GM21723 (cell line): ENCODE data around the gene MTHFD1.
"Not testable (repeated sequence)": the region's sequence is repeated elsewhere in the genome, so short reads cannot be mapped to it uniquely, and the experiment has no call there.

ENCODE experiments used
- ATAC-seq: cut with Tn5 transposase; IDR thresholded peaks from one replicate; pipeline ENCODE4 v1.9.1; 2021; ENCODE audit warnings: mild to moderate bottlenecking, moderate library complexity; ENCODE audit not compliant: unreplicated experiment

Gene MTHFD1

DNA sequence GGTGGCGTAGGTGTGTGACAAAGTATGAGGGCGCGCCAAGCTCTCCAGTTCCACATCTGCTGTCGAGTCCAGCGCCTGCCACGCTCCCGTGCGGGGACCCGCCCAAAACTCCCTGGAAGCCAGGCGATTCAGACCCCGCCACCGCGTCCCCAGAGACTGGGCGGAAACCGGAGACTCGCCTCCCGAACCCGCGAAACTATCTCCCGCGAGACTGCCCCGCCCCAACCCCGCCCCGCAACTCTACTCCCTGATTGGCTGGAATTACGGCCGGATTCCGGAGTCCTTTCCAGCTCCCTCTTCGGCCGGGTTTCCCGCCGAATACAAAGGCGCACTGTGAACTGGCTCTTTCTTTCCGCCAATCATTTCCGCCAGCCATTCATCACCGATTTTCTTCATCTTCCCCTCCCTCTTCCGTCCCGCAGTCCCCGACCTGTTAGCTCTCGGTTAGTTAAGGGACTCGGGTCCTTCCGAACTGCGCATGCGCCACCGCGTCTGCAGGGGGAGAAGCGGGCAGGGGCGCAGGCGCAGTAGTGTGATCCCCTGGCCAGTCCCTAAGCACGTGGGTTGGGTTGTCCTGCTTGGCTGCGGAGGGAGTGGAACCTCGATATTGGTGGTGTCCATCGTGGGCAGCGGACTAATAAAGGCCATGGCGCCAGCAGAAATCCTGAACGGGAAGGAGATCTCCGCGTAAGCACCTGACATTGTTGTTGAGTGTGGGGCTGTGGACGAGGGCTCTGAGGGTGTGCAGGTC is at the start of gene MTHFD1:
MTHFD1 (plus strand) TSS at position 572 of the 751 bp plus-strand sequence; CDS start at position 647, 75 bp downstream.
- ATAC-seq: peak; percentile 80

DNA sequence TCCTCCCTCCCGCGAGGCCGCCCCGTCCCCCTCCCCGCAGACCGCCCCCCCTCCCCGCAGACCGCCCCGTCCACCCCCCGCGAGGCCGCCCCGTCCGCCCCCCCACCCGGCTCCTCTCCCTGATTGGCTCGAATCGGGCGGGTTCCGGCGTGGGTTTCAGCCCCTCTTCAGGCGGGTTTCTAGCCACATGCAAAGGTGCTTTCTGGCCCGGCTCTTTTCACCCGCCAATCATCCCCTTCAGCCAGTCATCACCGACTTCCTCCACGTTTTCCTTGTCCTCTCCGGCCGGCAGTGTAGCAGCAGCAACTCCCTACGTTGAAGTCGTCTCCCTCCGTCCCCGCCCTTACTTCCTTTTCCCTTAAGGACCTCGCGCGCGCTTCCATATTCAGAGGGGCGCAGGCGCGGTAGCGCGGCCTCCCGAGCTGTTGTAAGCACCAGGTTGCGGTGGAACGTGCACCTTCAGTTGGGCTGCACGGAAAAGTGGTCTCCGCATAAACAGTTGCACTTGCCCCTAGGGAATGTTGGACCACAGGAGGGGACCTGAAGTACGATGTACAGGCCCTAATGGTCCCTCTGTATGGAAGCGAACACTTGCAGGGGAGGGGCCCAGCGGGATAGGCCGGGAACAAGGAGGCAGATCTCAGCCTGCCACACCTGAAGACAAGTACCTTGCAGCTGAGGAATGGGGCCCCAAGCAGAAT is 49.4 kb upstream of the MTHFD1 start:
- peak; percentile 90 for ATAC-seq

DNA sequence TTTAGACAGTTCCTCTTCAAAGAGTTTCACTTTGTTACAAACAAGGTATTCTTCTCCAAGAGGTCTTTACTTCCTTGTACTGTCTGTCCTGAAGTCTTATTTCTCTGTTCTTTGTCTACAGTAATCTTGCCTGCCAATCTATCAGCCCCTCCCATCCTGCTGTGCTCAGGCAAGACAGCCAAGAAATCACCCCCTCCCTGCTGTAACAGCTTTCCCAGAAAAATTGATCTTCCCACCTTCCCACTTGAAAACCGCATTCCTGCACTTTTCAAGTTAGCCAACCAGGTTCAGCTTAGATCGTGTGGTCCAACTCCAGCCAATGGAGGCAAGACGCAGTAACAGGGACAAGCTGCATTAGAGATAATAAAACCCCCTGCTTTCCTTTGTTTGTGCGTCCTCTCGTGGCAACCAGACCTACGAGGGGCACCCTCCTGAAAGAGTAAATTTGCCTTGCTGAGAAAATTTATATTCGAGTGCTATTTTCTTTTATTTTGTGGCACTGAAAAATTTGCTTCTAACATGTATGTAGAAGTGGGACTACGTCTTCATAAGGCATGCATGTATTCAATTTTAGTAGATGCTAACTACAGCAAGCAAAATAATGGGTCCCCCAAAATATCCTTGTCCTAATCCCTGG is 47.5 kb upstream of the MTHFD1 start:
- no peak for ATAC-seq

DNA sequence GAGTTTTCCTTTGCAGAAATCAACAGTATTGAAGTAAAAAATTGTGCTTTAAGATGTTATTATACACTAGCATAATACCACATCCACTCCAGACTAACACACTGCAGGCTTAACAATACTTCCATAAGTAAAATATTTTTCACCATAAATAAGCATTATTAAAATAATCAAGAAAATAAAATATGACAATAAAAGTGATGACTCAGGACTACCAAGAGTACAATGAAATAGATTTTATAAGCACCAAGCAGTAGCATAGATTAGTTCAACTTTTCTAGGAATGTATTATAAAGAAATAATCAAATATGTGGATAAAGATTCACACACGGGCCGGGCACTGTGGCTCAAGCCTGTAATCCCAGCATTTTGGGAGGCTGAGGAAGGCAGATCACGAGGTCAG is 40.4 kb upstream of the MTHFD1 start:
- no peak for ATAC-seq

DNA sequence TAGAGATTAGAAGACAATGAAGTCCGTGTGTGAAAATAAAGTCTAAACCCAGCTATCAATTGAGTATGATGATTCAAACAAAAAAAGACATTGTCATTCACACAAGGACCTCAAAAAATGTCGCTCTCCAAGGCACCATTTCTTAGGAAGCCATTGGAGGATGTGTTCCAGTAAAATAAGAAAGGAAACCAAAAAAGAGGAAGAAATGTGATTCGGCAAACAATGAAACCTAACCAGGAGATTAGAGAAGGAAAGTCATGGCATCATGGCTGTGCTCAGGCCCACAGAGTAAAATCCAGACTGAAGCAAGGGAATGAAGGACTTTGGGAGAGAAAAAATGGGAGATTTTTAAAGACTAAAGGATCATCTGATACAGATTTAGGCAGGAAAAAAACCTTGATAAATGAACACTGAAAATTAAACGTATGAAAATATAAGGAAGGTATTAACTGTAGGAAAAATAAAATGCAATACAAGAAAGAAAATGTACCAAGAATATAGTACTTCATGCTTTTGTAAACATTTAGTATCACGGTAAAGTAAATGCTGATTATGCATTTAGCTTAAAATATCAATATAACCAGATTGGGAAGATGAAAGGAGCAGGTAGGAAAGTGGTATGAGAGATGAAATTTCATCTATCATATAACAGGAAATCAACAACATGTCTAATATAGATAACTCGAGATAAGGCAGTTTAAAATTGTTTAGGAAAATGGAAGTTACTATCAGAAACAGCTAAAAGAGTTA is 38.2 kb upstream of the MTHFD1 start:
- ATAC-seq: no peak

DNA sequence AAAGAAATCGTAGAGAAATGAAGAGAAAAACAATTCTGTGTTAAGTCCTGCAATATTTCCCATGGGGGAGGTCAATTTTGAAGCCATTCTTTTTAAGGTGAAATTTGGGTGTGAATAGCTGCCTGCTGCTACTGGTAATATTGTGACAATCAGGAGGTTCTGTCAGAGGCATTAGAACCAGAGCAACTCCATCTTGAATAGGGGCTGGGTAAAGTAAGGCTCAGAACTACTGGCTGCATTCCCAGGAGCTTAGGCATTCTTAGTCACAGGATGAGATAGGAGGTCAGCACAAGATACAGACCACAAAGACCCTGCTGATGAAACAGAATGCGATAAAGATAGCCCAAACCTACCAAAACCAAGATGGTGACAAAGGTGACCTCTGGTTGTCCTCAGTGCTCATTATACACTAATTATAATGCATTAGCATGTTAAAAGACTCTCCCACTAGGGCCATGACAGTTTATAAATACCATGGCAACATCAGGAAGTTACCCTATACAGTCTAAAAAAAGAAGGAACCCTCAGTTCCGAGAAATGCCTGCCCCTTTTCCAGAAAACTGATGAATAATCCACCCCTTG is 24.8 kb upstream of the MTHFD1 start:
- no peak for ATAC-seq

DNA sequence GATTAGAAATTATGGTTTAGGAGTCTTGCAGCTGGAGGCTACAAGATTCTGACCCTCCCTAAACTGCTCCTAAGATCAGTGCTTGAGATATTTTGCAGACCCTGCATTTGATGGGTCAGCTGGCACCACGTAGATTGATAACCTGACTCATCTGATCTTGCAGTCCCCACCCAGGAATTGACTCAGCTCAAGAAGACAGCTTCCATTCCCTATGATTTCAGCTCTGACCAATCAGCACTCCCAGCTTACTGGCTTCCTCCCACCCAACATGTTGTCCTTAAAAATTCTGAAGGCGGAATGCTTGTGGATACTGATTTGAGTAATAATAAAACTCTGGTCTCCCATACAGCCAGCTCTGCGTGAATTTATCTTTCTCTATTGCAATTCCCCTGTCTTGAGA is 23.2 kb upstream of the MTHFD1 start:
- no peak for ATAC-seq

DNA sequence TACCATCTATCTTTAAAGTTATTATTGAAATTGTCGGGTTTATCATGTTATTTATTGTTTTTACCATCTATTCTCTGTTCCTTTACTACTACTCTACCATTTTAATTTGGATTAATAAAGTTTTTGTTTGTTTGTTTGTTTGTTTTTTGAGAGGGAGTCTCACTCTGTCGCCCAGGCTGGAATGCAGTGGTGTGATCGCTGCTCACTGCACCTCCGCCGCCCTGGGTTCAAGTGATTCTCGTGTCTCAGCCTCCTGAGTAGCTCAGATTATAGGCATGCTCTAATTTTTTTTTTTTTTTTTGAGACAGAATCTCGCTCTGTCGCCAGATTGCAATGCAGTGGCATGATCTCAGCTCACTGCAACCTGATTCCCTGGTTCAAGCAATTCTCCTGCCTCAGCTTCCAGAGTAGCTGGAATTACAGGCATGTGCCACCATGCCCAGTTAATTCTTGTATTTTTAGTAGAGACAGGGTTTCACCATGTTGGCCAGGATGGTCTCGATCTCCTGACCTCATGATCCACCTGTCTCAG is 22.7 kb upstream of the MTHFD1 start:
- ATAC-seq: not testable (repeated sequence)

DNA sequence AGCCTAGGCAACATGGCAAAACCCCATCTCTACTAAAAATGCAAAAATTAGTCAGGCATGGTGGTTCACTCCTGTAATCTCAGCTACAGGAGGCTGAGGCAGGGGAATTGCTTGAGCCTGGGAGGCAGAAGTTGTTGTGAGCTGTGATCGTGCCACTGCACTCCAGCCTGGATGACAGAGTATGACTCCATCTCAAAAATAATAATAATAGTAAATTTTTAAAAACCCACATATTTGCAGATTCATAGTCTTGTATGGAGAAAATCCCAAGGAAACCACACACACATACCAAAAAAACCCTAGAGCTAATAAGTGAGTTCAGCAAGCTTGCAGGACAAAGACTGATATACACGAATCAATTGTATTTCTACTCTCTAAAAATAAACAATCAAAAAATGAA is 19.0 kb upstream of the MTHFD1 start:
- no peak for ATAC-seq

DNA sequence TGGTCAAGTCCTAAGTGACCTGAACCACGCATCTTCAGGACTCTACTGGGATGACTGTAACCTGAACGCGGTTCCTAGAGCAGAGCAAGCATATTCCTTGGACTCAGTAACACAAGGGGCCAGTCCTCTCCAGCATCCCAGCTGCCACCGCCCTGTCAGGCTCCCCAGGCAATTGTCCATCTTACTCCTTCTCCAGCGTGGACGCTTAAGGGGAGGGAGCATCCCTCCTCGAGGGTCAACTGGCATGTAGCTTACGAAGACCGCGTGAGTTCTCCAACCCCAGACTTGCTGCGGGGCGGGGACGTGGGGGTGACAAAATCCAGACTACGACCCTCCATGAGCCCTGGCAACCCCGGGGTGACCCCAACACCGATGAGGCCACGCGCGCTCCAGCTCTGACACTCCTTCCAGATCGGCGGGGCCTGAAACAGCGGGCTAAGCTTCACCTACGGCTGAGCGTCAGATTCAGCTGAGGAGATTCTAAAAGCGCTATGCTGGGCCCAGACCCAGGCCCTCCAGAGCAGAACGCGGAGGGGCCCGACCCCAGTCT is 846 bp upstream of the MTHFD1 start:
- peak; percentile 7 for ATAC-seq

DNA sequence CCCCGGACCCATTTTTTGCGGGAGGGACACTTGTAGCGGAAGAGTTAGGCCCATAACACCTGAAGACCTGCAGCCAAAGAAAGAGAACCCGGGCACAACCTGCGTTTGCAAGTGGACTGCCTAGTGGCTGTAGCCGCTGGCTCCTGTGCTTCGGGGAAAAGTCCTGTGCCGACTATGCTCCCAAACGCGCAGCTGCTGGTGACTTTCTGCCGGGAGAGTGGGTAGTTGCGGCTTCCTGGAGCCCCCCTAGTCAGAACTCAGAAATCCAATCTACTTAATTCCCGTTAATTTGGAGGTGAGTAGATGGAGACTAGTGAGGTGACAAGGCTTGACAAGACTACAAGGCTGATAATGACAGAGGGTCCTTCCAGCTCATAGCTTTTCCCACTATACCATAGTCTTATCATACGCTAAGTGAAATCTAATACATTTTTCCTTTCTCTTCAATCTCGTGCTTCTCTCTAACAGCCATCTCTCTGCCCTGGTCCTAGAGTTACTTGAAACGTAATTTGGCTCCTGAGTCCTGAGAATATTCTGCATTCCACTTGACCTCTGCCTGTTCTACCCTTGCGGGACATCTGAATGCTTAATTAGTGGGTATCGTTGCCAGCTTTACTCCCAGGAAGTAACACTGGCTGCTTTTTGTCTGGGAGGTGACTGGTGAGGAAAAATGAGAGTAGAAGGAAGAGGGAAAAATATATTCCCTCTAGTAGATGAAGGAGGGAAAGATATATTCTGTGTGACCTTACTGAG is 556 bp downstream of the MTHFD1 start:
- ATAC-seq: peak; percentile 14

DNA sequence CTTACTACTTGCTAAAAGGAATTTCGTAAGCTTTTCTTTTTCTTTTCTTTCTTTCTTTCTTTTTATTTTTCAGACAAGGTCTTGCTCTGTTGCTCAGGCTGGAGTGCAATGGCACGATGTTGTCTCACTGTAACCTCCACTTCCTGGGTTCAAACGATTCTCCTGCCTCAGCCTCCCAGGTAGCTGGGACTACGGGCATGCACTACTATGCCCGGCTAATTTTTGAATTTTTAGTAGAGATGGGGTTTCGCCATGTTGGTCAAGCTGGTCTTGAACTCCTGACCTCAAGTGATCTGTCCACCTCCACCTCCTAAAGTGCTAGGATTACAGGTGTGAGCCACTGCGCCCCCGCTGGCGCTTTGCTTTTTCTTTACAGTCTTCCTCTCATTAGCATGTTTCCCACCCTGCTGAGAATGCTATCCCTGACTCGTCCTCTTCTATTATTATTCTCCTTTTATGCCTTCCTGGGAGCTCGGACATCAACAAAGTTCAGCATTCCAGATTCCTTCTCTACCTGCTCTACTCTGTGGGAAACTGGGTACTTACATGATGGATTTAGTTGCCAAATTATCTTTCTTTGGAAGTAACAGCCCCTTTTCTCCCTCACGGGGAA is 3.1 kb downstream of the MTHFD1 start:
- ATAC-seq: no peak

DNA sequence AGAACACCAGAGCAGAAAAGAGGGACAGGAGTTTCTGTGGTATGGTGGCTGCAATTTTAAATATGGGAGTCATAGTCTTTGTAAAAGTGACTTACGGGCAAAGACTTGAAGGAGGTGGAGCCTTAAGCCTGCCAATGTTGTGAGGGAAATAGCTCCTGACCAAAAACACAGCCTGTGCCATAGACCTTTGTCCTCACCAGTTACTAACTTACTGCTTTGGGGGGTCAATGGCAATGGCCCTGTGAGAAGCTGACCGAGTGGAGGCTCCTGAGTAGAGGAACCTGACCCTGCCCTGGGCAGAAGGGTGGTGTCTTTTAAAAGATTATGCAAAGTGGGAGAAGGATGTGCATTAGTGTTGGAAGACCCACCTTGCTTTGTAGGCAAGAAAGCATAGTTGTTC is 3.8 kb downstream of the MTHFD1 start:
- ATAC-seq: no peak

DNA sequence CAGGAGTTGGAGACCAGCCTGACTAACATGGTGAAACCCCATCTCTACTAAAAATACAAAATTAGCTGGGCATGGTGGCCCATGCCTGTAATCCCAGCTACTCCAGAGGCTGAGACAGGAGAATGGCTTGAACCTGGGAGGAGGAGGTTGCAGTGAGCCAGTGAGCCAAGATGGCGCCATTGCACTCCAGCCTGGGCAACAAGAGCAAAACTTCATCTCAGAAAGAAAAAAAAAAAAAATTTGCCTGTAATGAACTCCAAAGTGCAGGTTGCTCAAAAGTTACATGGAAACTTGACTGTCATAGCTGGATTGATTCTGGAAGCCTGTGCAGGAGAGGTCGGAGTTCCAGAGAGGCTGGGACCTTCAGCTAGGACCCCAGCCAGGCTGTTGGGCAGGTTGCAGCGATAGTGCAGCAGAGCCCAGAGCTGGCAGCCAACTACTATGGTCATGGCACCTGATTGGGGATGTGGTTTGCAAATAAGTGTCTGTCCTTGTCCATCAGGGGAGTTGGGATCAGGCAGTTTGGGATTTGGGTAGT is 5.1 kb downstream of the MTHFD1 start:
- ATAC-seq: not testable (repeated sequence)

DNA sequence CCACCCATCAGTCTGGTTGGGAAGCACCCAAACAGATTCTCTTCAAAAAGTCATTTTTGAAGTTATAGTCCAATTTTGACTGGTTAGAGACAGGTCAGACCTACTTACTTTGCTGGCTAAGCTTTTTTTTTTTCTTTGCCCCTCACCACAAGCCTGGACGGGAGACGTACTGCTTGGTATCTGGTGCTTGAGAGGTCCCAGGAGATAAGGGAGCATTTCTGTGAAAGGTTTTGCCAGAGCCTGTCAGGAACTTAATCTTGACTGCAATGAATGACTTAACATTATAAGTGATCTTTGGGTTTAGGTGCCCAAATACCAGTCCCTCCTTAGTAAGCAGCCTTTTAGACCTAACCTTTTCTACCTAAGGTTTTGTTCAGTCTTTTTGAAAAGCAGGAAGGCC is 6.3 kb downstream of the MTHFD1 start:
- ATAC-seq: no peak

DNA sequence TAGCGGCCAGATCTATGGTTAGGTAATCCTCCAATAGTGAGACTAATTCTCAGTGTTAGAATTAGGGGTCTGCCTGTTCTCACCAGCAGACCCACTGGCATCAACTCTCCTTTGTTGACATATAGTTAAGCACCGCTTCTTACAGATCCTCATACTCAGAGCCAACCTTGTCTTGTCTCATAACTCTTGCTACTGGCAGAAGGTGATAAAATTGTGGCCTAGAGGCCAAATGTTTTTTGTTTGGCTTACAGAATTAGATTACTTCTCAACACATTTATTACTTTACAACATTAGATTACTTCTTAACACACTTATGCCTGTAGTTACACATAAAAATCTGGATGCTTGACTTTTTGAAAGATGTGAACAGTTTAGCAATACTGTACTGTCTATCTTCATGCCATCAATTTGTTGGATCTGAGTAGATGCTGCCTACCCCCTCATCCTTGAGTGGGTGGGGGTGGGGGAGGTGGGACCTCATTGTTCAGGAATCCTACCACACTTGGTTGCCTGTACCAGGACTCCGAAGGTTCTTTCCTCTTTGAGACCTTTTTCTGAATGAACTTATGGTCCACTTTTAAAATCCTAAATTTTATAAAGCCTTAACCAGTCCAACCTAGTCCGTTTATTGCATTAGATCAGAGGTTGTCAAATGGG is 7.0 kb downstream of the MTHFD1 start:
- ATAC-seq: no peak

DNA sequence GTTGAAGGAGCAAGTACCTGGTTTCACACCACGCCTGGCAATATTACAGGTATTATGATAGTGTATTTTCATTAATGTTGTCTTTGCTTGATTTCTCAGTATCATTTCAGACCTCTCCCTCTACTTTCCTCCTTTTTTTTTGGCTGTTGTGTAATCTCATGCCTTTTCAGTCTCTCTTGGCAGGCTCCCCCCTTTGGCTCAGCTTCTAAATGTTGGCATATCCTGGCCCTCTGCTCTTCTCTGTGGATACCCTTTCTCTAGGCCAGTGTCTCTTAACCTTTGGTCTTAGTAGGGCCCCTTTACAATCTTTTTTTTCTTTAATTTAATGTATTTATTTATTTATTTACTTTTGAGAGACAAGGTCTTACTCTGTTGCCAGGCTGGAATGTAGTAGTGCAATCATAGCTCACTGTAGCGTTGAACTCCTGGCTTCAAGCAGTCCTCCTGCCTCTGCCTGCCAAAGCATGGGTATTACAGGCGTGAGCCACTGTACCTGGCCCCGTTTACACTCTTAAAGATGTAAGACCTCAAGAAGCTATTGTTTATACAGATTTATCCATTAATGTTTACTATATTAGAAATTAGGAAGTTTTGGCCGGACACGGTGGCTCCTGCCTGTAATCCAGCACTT is 12.8 kb downstream of the MTHFD1 start:
- ATAC-seq: no peak

DNA sequence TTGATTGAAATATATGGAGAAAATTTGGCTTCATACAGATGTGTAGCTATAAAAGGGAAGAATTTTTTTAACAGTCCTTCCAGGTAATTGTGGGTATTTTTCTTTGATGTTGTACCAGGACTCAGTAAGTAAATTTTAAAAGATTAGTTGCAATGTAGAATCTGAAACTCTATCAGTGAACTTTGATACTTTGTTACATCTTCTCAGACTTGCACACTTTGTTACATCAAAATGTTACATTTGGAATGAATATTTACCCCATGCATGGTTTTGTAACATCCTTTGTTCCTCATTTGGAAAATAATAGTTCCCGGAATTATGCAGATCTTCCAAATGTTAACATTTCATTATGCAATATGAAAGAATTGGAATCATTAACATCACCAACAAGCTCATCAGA is 13.8 kb downstream of the MTHFD1 start:
- ATAC-seq: no peak
